Measurements from ENCODE around the gene ACSL3.

The ACSL3 gene

DNA sequence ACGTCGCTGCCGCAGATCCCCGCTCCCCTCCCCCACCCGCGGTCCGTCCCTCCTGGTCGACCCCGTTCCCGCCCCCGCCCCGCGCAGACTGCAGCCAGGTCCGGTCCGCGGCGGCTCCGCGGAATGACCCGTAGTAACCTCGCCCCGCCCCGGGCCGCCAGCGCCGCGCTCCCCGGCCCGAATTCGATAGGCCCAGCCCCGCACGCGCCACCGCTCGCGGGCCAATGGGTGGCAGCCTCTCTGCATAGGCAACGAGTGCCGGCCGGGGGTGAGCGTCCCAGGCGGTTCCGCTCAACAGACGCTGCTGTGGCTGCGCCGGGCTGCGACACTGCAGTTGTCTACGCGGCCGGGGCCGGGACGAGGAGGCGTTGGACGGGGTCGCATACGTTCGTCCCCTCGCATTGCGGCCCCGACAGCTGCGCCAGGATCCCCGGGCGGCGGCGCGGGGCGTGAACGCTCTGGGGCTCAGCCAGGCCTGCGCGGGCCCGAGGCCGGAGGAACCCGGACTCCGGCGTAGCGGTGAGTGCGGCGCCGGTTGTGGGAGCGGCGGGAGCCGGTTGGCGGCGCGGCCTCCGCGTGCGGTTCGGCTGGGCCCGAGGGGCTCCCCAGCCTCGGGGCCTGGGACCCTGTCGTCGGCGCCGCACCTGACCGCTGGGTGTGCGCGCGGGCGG is at the start of gene ACSL3:
Gene ACSL3 (plus strand): TSS at position 297 of the 671 bp plus-strand sequence. CDS start 47,737 bp downstream, outside the sequence.
- H3K4me1 ChIP-seq, result peaks cover 16% of the 10 kb centered on the region
- peak; percentile 17 for TF ChIP-seq CTCF (IDR thresholded peaks at IDR 0.05)
- peak within 1 kb of the TSS; percentile 95 for H3K27ac ChIP-seq
- no peaks in the 10 kb centered on the region for H3K9me3 ChIP-seq (ENCODE audit: control insufficient read depth, low read length)
- H3K36me3 ChIP-seq (ENCODE audit: control insufficient read depth, insufficient read depth, low read length), result no peaks in the 10 kb centered on the region
- peak within 1 kb of the TSS; percentile 79 for H3K4me2 ChIP-seq (ENCODE audit: low read length)
- H3K79me2 ChIP-seq, result peaks cover 35% of the 10 kb centered on the region
- peak within 1 kb of the TSS; percentile 75 for H2AFZ ChIP-seq
- peak within 1 kb of the TSS; percentile 82 for H3K4me3 ChIP-seq (ENCODE audit: low read depth, low read length)
- no peaks in the 10 kb centered on the region for H3K27me3 ChIP-seq (ENCODE audit: control insufficient read depth, insufficient read depth, low read length)
- peak within 1 kb of the TSS; percentile 88 for H3K9ac ChIP-seq

DNA sequence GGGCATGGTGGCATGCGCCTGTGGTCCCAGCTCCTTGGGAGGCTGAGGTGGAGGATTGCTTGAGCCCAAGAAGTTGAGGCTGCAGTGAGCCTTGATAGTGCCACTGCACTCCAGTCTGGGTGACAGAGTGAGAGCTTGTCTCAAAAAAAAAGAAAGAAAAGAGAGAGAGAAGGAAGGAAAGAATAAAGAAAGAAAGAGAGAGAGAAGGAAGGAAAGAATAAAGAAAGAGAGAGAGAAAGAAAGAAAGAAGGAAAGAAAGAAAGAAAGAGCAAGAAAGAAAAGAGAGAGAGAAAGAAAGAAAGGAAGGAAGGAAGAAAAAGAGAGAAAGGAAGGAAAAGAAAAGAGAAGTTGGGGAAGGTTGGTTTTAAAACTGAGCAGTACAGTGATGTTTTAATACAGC is 49.0 kb upstream of the ACSL3 start:
- H3K9ac ChIP-seq, result no peak overlapping the region
- TF ChIP-seq CTCF (IDR thresholded peaks at IDR 0.05), result no peak
- H3K4me3 ChIP-seq (ENCODE audit: low read depth, low read length), result no peak overlapping the region
- H3K79me2 ChIP-seq, result no peaks in the 10 kb centered on the region
- H3K9me3 ChIP-seq (ENCODE audit: control insufficient read depth, low read length), result no peaks in the 10 kb centered on the region
- H3K4me1 ChIP-seq, result peaks cover 14% of the 10 kb centered on the region
- peak overlapping the region; percentile 48 for H2AFZ ChIP-seq
- no peaks in the 10 kb centered on the region for H3K27me3 ChIP-seq (ENCODE audit: control insufficient read depth, insufficient read depth, low read length)
- H3K36me3 ChIP-seq (ENCODE audit: control insufficient read depth, insufficient read depth, low read length), result no peaks in the 10 kb centered on the region
- no peak overlapping the region for H3K4me2 ChIP-seq (ENCODE audit: low read length)
- H3K27ac ChIP-seq, result no peak overlapping the region

DNA sequence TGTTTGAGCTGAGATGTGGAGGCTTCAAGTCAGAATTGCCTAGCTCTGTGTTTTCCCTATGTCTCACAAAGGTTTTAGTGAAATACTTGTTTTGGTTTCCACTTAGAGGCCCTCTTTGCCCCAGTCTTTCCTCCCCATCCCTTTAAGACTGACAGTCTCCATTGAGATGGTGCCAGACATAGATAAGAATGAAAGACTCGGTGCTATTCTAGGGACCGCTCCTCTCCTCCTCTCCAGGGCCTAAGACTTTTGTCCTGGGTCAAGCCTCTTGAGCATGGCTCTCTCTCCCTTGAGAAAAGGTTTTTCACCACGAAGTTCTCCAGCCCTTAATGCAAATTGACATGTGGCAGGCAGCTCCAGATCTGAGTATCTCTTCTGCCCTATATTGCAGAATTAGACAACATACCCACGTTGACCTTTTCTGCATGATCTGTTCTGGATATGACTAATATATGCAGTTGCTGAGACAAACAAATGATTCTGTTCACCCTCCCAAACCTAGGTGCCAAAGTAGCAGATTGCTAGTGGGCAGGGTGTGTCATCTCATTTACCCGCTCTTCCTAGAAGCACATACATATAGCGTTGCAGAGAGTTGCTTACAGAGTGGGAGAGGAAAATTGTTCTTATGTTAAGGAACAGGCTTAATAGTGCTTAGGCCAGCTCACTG is 47.5 kb upstream of the ACSL3 start:
- H3K4me1 ChIP-seq, result peaks cover 10% of the 10 kb centered on the region
- no peak overlapping the region for H3K4me3 ChIP-seq (ENCODE audit: low read depth, low read length)
- H2AFZ ChIP-seq, result peak overlapping the region; percentile 61
- H3K36me3 ChIP-seq (ENCODE audit: control insufficient read depth, insufficient read depth, low read length), result no peaks in the 10 kb centered on the region
- H3K4me2 ChIP-seq (ENCODE audit: low read length), result no peak overlapping the region
- peak overlapping the region; percentile 11 for H3K27ac ChIP-seq
- no peaks in the 10 kb centered on the region for H3K79me2 ChIP-seq
- no peaks in the 10 kb centered on the region for H3K27me3 ChIP-seq (ENCODE audit: control insufficient read depth, insufficient read depth, low read length)
- no peak for TF ChIP-seq CTCF (IDR thresholded peaks at IDR 0.05)
- H3K9me3 ChIP-seq (ENCODE audit: control insufficient read depth, low read length), result no peaks in the 10 kb centered on the region
- no peak overlapping the region for H3K9ac ChIP-seq

DNA sequence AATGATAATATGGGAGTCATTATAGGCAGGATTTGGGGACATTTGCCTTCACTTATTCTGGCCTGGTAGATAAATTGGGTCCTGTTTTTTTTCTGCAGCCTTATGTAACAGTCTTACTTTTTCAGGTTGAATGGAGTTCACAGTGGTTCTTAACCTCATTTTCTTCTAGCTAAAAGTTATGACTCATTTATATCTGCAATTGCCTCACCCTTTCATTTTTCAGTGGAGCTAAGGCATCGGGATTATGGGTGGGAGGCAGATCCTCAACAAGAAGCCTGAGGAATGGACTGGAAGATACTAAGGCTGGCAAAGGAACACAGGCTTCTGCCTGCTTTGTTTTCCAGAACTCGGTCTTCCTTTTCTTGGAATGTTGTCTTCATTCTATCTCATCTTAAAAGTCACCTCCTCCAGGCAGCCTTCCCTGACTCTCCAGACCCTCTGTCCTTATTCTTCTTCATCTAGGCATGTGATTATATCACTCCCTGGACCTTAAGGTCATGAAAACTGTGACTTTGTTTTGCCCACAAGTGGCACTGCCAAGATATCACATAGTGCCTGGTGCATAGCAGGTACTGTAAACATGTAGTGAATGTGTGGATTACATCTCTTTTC is 41.0 kb upstream of the ACSL3 start:
- H3K4me3 ChIP-seq (ENCODE audit: low read depth, low read length), result no peak overlapping the region
- H3K4me1 ChIP-seq, result peaks cover 24% of the 10 kb centered on the region
- no peak overlapping the region for H3K9ac ChIP-seq
- peak overlapping the region; percentile 77 for H3K27ac ChIP-seq
- peak overlapping the region; percentile 1 for H3K4me2 ChIP-seq (ENCODE audit: low read length)
- H3K36me3 ChIP-seq (ENCODE audit: control insufficient read depth, insufficient read depth, low read length), result no peaks in the 10 kb centered on the region
- H3K27me3 ChIP-seq (ENCODE audit: control insufficient read depth, insufficient read depth, low read length), result no peaks in the 10 kb centered on the region
- no peaks in the 10 kb centered on the region for H3K9me3 ChIP-seq (ENCODE audit: control insufficient read depth, low read length)
- peak overlapping the region; percentile 35 for H2AFZ ChIP-seq
- peaks cover 2% of the 10 kb centered on the region for H3K79me2 ChIP-seq
- TF ChIP-seq CTCF (IDR thresholded peaks at IDR 0.05), result no peak
